Hematopoietic multipotent progenitor cell treated with erythropoietin and hydrocortisone succinate and interleukin-3 and kit ligand, for 4 days (in vitro differentiated cells): ENCODE results near the gene NRCAM.

Experiments
- DNase-seq: peaks from one replicate; pipeline ENCODE4 v3.0.0-alpha.2; 2015

NRCAM gene

DNA sequence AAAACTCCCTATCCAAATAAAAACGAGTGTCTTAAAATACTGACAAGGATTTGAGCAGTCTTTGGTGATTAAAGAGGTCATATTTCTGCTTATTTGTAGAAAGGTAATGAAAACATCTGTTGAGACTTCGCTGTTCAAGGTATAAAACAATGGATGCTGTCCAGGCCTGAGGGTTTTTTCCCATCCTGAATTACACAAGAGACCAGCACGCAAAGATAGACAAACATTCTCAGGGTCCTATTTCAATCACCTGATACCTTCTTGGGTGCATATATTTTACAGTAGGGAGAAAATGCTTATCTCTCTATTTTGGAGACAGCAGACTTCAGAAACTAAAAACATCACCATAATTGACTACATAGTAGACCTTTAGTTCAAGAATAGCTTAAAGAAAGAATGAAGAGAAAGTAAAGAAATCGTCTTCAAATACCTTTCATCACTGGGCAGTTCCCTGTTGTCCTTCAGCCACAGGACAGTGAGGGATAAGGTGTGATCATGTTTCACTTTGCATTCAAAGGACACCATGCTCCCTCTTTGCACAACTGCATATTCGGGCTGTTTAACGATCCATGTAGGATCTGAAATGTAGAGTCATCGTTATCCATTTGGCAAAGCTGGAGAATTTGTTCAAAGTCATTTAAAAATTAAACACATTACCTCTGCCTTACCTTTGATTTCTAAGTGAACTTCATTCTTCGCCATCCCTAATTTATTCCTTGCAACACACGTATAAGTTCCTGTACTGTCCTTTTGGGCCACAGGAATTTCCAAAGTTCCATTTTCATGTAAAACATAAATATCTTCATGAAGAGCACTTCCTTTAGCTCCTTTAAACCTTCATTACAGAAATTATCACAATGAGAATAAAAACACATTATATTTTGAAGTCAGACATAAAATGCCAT lies 262.4 kb downstream of the NRCAM start:
- no peak for DNase-seq

DNA sequence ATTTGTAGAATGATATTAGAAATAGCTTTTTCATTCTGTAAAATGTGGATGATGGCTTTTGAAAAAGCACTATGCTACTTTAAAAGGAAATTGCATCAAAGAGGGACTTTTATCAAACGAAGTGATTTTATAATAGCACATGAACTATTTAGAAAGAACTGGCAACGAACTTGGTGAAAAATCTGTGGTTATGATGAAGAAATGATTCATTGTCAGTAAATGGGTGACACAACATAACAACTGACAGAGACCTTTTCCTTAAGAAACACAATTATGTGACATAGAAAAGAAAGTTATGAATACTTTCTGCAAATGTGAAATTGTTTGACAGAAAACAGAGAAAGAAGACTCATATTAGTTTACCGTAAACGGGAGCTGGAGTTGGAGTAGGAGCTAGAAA lies 265.3 kb downstream of the NRCAM start:
- no peak for DNase-seq

GRCh38 chr7:108189733-108190388 lies 266.4 kb downstream of the NRCAM start:
- DNase-seq = no peak

DNA sequence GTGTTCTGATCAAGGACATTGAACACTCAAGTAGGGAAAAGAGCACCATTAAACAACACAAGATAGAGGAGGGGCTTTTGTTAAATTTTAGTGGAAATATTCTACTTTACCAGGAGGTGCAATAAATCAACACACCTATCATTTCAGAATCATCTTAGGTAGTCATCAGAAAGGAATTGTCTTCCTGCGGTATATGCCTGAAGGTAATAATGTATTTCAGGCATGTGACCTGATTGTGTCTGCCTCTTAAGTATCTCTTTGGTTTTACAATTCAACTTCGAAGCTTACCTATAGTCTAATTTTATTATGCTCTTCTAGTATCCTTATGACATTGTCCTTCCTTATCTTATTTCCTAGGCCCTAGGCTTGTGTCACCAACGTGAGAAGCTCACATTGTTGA lies 267.5 kb downstream of the NRCAM start:
- no peak for DNase-seq

DNA sequence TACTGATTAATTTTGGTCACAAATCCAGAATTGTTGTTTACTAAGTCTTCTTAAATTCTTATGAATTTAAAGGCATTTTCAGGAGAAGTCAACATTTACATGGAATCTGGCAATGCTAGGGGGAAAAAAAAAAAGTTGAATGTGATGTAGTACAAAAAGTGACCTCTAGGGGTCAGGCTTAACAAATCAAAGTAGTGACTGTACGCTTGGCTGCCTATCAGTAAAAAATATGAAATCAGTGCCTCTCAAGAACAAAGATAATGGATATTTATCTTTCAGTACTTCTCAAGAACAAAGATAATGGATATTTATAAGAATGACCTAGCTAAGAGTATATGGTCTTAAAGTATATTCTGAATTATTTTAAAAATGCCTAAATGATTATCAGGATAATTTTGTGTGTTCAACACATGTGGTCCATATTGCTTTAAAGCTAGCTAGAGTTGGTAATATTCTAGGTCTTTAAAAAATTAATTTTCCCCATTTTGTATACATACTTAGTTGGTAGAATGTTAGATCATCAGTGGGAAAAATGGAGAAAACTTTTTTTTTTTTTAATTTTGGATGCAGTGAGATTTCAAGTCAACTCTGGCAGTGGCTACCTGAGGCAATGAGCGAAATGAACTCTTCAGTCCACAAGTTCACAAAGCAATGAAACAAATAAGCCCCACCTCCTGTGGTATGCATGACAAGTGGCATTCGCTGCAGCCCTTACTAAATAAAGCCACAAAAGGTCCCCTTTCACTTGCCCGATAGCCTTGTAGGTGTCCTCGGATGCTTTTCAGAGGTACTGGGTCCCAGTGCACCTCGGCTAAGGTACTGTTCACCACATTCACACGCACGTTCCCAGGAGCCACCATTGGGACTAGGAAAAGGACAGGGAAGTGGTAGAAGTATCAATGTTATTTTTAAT lies 274.9 kb downstream of the NRCAM start:
- DNase-seq = peak; percentile 67

DNA sequence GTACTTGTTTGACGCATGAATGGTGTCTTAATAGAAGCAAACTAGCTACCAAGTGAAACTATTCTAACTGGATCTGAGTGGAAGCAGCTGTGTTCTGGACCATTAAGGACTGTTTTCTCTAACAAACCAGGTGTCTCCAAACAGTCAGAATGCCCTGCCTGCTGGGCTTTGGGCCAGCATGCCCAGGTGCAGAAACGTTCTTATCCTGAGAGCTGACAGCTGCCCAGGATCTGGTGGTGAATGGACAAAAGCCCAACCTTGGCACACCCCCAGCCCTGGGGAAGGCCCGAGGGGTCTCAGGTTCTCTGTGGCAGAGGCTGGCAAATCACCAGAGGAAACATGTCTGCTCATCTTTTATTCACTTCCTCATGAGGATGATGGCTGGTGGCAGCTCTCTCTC lies 277.8 kb downstream of the NRCAM start:
- DNase-seq = no peak

DNA sequence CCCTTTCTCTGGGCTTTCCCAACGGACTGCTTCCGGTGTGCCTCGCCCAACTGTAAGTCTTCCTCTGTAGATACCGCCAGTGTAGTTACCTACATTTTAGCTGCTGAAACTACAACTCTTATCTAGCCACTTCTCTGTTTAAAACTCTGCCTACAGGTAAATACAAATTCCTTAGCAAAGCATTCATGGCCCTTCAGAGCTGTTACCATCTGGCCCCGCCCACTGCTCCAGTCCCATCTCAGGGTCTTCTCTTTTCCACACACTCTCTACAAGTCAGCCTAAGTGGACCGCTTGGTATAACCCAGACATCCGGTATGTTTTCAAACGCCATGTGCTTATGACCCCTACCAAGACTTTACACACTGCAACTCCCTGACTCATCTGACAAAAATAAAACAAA lies 285.1 kb downstream of the NRCAM start:
- no peak for DNase-seq

GRCh38 chr7:108170251-108170650 lies 286.0 kb downstream of the NRCAM start:
- no peak for DNase-seq

DNA sequence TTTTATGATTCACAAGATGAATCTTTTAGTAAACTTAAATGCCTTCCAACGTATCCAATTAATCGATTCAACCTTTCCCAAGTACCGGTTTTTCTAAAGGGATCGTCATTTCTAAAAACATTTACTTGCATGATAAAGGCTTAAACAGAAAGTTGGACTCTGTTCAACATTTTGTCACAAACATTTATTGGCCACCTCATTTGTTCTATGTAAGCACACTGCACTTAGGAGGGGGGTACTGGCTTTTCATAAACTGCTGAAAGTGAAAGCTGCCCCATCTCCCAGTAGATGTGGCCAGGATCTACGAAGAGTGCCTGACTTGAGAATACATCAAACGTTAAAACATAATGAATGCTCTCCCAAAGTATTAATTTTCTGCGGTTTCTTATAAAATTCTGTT lies 288.8 kb downstream of the NRCAM start:
- DNase-seq = no peak

DNA sequence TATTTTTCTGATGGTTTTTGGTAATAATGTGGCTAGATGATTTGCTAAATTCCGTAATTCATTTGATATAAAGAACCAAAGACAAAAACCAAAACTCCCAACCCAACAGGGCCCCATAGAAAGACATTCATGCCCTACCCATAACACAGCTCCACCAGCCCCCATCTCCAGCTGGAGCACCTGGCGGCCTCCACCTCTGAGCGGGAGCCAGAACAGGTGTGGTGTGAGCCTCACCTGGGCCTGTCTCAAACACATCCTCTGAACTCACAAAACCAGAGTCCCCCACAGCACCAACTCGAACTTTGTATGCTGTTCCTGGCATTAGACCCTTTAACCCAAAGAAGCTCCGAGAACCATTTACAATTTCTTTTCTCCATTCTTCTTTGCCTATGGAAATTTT lies 289.5 kb downstream of the NRCAM start:
- no peak for DNase-seq

DNA sequence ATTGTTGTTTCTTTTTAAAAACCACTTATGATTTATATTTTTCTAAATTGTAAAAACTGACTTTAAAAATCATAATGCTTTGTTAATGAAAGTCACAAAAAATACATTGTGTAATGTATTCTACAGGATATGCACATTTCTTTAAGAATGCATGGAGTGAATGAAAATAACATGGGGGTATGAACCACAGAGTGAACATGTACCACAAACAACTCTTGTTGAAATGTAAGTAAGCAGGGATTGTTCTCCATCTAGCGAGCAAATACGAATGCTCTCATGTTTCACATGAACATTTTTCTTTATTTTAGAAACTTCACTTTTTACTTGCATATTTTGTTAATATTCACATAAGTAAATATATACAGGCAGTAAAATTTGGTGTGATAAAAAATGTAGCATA lies 290.5 kb downstream of the NRCAM start:
- no peak for DNase-seq

DNA sequence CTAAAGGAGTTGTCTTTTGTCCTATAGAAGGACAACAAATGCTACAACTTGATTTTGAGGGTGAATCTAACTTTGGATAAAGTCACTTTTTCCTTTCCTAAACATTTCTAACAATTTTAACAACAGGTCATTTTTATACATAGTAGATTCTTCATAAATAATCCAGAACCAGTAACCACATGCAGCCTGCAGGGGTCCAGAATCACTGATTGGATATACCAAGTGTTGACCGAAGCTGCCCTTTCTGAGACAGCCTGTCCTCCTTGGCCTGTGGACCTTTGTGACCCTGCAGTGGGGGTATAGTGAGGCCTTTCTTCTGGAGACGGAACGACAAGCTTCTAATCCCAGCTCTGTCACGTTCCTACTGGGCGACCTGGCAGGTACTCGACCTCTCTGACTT lies 291.3 kb downstream of the NRCAM start:
- no peak for DNase-seq

GRCh38 chr7:108164342-108164741 lies 291.9 kb downstream of the NRCAM start:
- DNase-seq = no peak

DNA sequence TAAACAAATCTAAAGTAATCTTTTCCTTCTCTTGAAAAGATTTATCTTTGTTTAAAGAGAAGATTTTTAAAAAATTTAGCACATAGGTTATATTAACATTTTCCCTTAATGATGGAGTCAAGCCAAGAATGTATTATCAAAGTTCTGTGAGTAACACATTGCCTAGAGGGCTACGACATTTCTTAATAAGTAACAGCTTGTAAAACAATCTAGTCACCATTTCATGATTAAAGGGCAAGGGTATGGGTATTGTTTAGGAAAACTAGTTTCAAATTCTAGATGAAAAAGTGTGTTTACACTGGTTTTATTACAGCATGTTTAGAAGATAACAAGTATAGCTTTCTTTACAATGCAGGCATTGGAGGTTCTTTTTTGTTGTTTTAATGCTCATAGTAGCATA lies 297.5 kb downstream of the NRCAM start:
- no peak for DNase-seq

GRCh38 chr7:108157606-108158335 lies 298.5 kb downstream of the NRCAM start:
- no peak for DNase-seq

- DNase-seq = no peak
Measured at GRCh38 chr7:108156897-108157605, 299.2 kb downstream of the NRCAM start.

GRCh38 chr7:108152198-108152597 lies 304.0 kb downstream of the NRCAM start:
- DNase-seq = no peak

DNA sequence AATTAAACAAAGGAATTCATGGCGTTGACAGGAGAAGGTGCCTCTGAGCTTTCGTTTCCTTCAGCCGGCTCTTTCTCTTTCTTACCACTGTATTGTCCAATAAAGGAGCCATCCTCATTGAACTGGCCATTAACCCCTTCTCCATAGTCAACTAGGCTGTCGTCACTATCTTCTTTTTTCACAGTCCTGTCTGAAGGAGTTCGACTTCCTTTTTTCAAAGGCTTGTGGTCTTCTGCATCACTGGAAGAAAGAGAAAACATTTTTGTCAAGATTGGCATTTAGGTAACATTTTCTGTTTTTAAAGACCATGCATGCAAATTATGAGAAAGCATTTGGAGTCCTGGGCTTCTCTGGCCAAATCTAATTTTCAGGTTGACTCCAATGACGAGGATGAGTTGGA lies 306.3 kb downstream of the NRCAM start:
- DNase-seq = peak; percentile 35

GRCh38 chr7:108149119-108149518 lies 307.1 kb downstream of the NRCAM start:
- no peak for DNase-seq

DNA sequence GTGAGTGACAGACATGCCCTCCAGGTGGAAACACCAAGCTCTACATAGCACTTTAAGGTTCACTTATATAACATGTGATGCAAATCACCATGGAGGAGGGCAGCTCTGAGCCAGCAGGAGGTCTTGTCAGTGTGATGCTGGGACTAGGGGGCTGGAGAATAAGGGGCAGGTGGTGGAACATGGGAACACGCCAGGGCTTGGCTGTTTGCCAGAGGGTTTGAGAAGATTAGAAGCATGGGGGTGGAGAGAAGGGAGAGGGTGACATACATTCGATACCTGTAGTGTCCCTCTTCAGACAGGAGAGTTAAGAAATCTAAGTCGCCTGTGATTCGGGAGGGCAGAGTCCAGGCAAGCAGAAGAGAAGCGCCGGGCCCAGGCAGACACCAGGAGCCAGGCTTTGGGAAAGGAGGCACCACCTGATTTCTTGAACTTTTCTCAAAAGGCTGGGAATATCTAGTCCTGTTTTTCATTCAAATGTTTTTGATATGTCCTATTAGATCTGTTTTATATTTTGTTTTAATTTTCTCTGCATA lies 309.1 kb downstream of the NRCAM start:
- no peak for DNase-seq

GRCh38 chr7:108146070-108146842 lies 310.0 kb downstream of the NRCAM start:
- peak; percentile 82 for DNase-seq
